ENCODE measurements around the gene PCDHB12.
"Not testable (repeated sequence)": the region's sequence is repeated elsewhere in the genome, so short reads cannot be mapped to it uniquely, and the experiment has no call there.

Gene PCDHB12

GRCh38 chr5:141208478-141208877 lies at the start of gene PCDHB12:
Gene PCDHB12, plus strand, starts transcription at chr5:141208719. Its CDS starts 189 bp downstream, at chr5:141208908.
- H3K4me3 ChIP-seq (replicated peaks; ENCODE audit: low read depth, low read length), result no peak within 1 kb of the TSS
- TF ChIP-seq CTCF (IDR thresholded peaks at IDR 0.05; ENCODE audit: insufficient read depth, low read length, poor library complexity, severe bottlenecking), result no peak
- H3K27me3 ChIP-seq (replicated peaks; ENCODE audit: control insufficient read depth, insufficient read depth, low read length), result no peaks in the 10 kb centered on the region
- DNase-seq (ENCODE audit: extremely low read depth, insufficient read length), result no peak
- no peaks in the 10 kb centered on the region for H3K36me3 ChIP-seq (ENCODE audit: control insufficient read depth, insufficient read depth, low read length)

GRCh38 chr5:141172381-141173204 lies 35.9 kb upstream of the PCDHB12 start, which contains the start of gene PCDHB7:
Gene PCDHB7, plus strand, starts transcription at chr5:141172644. Its CDS starts 192 bp downstream, at chr5:141172836.
- Histone ChIP-seq H3K27me3 (replicated peaks; ENCODE audit: control insufficient read depth, insufficient read depth, low read length) (no peaks in the 10 kb centered on the region), H3K4me3 (replicated peaks; ENCODE audit: low read depth, low read length) (no peak within 1 kb of the TSS)
- no peak for DNase-seq (ENCODE audit: extremely low read depth, insufficient read length)

GRCh38 chr5:141174291-141175104 lies 34.0 kb upstream of the PCDHB12 start:
- H3K4me3 ChIP-seq (replicated peaks; ENCODE audit: low read depth, low read length); DNase-seq (ENCODE audit: extremely low read depth, insufficient read length); H3K36me3 ChIP-seq (ENCODE audit: control insufficient read depth, insufficient read depth, low read length); H3K27me3 ChIP-seq (replicated peaks; ENCODE audit: control insufficient read depth, insufficient read depth, low read length): not testable (repeated sequence)

More at GRCh38 chr5:141172381-141173204, 35.9 kb upstream of the PCDHB12 start, which contains the start of gene PCDHB7:
- TF ChIP-seq CTCF (IDR thresholded peaks at IDR 0.05; ENCODE audit: insufficient read depth, low read length, poor library complexity, severe bottlenecking), result no peak
- H3K36me3 ChIP-seq (ENCODE audit: control insufficient read depth, insufficient read depth, low read length), result no peaks in the 10 kb centered on the region

- H3K36me3 ChIP-seq (ENCODE audit: control insufficient read depth, insufficient read depth, low read length), result no peaks in the 10 kb centered on the region
- DNase-seq (ENCODE audit: extremely low read depth, insufficient read length), result no peak
- H3K4me3 ChIP-seq (replicated peaks; ENCODE audit: low read depth, low read length), result no peak overlapping the region
- no peak for TF ChIP-seq CTCF (IDR thresholded peaks at IDR 0.05; ENCODE audit: insufficient read depth, low read length, poor library complexity, severe bottlenecking)
- H3K27me3 ChIP-seq (replicated peaks; ENCODE audit: control insufficient read depth, insufficient read depth, low read length), result no peaks in the 10 kb centered on the region
These were observed 32.6 kb upstream of the PCDHB12 start for GRCh38 chr5:141175933-141176332.

- DNase-seq (ENCODE audit: extremely low read depth, insufficient read length); H3K27me3 ChIP-seq (replicated peaks; ENCODE audit: control insufficient read depth, insufficient read depth, low read length); H3K4me3 ChIP-seq (replicated peaks; ENCODE audit: low read depth, low read length); H3K36me3 ChIP-seq (ENCODE audit: control insufficient read depth, insufficient read depth, low read length): not testable (repeated sequence)
These were observed 30.8 kb upstream of the PCDHB12 start, which contains the start of gene PCDHB8 for GRCh38 chr5:141177577-141178191. Gene PCDHB8, plus strand, starts transcription at chr5:141177790. Its CDS starts 245 bp downstream, at chr5:141178035.

GRCh38 chr5:141179371-141179770 lies 29.1 kb upstream of the PCDHB12 start:
- H3K4me3 ChIP-seq (replicated peaks; ENCODE audit: low read depth, low read length); H3K27me3 ChIP-seq (replicated peaks; ENCODE audit: control insufficient read depth, insufficient read depth, low read length); DNase-seq (ENCODE audit: extremely low read depth, insufficient read length); H3K36me3 ChIP-seq (ENCODE audit: control insufficient read depth, insufficient read depth, low read length): not testable (repeated sequence)

- H3K36me3 ChIP-seq (ENCODE audit: control insufficient read depth, insufficient read depth, low read length); DNase-seq (ENCODE audit: extremely low read depth, insufficient read length); H3K27me3 ChIP-seq (replicated peaks; ENCODE audit: control insufficient read depth, insufficient read depth, low read length); H3K4me3 ChIP-seq (replicated peaks; ENCODE audit: low read depth, low read length): not testable (repeated sequence)
These were observed 28.6 kb upstream of the PCDHB12 start for GRCh38 chr5:141179876-141180275.
